ENCODE data around the gene SLX4IP. TPM values are rescaled to one million over a fixed set of nuclear protein-coding genes. Genes with fewer than 3 reads are reported as not detected.

SLX4IP gene
- total RNA-seq, 1 experiment from 2014 or later, result 7.4 TPM

GRCh38 chr20:10581823-10582222, 146.7 kb downstream of the SLX4IP start:
- Mint-ChIP-seq H3K9me3 (no peaks in the 10 kb centered on the region), H3K27ac (no peak overlapping the region), H3K27me3 (ENCODE audit: low read depth) (no peaks in the 10 kb centered on the region), H3K36me3 (no peaks in the 10 kb centered on the region), H3K4me1 (peaks cover 32% of the 10 kb centered on the region), H3K4me3 (no peak overlapping the region)
- no peak for DNase-seq (ENCODE audit: low spot score)
- POLR2A ChIA-PET, result interaction anchor here (1.1 kb wide), 1 partner anchor 17 kb away, joined by 3 read pairs; no protein-coding TSS in a partner anchor
- ATAC-seq, result no peak
- TF ChIP-seq GRHL2 (CRISPR knock-in tag; IDR thresholded peaks at IDR 0.05; ENCODE audit: insufficient replicate concordance, severe bottlenecking) (no peak), E2F4 (CRISPR knock-in tag; IDR thresholded peaks at IDR 0.05; ENCODE audit: borderline replicate concordance, low read depth) (no peak), OVOL2 (CRISPR knock-in tag; IDR thresholded peaks at IDR 0.05; ENCODE audit: borderline replicate concordance) (no peak), ZNF425 (CRISPR knock-in tag; conservative IDR thresholded peaks at IDR 0.05) (no peak), ZBTB43 (CRISPR knock-in tag; IDR thresholded peaks at IDR 0.05) (no peak), CREM (CRISPR knock-in tag; IDR thresholded peaks at IDR 0.05) (no peak), IRF2 (CRISPR knock-in tag; IDR thresholded peaks at IDR 0.05; ENCODE audit: borderline replicate concordance, low read depth) (no peak), ESRRA (CRISPR knock-in tag; IDR thresholded peaks at IDR 0.05; ENCODE audit: borderline replicate concordance) (no peak), ATF6 (CRISPR knock-in tag; IDR thresholded peaks at IDR 0.05) (no peak), TCF7 (CRISPR knock-in tag; IDR thresholded peaks at IDR 0.05; ENCODE audit: low read depth) (no peak), FOXP4 (CRISPR knock-in tag; IDR thresholded peaks at IDR 0.05) (no peak), MAX (CRISPR knock-in tag; IDR thresholded peaks at IDR 0.05) (no peak)
- CTCF ChIA-PET, result interaction anchor here (1.0 to 2.3 kb wide), 4 partner anchors 9 to 624 kb away, joined by 3 to 9 read pairs (median 5); no protein-coding TSS in a partner anchor

- no peaks in the 10 kb centered on the region for H3K36me3 Mint-ChIP-seq
- POLR2A ChIA-PET, result no interaction called here
- H3K4me3 Mint-ChIP-seq, result no peak overlapping the region
- CTCF ChIA-PET, result interaction anchor here (1.3 to 1.7 kb wide), 2 partner anchors 32 to 48 kb away, joined by 4 to 5 read pairs; no protein-coding TSS in a partner anchor
- peaks cover 32% of the 10 kb centered on the region for H3K4me1 Mint-ChIP-seq
- DNase-seq (ENCODE audit: low spot score), result no peak
- H3K27me3 Mint-ChIP-seq (ENCODE audit: low read depth), result no peaks in the 10 kb centered on the region
- H3K9me3 Mint-ChIP-seq, result no peaks in the 10 kb centered on the region
- no peak; the same call in 1 of the 2 replicates for ATAC-seq
- H3K27ac Mint-ChIP-seq, result no peak overlapping the region
- TF ChIP-seq CREB1 (CRISPR knock-in tag; IDR thresholded peaks at IDR 0.05), result no peak
- no peak for TF ChIP-seq ZNF423 (CRISPR knock-in tag; IDR thresholded peaks at IDR 0.05)
- no peak for TF ChIP-seq ZNF219 (CRISPR knock-in tag; IDR thresholded peaks at IDR 0.05; ENCODE audit: borderline replicate concordance)
- TF ChIP-seq MAX (CRISPR knock-in tag; IDR thresholded peaks at IDR 0.05), result no peak
- TF ChIP-seq JAZF1 (CRISPR knock-in tag; IDR thresholded peaks at IDR 0.05), result no peak
- TF ChIP-seq HMGA2 (CRISPR knock-in tag; IDR thresholded peaks at IDR 0.05), result no peak
- no peak for TF ChIP-seq FOXJ3 (CRISPR knock-in tag; IDR thresholded peaks at IDR 0.05; ENCODE audit: borderline replicate concordance)
- no peak for TF ChIP-seq FOXP1 (CRISPR knock-in tag; IDR thresholded peaks at IDR 0.05; ENCODE audit: borderline replicate concordance)
- TF ChIP-seq ESRRA (CRISPR knock-in tag; IDR thresholded peaks at IDR 0.05; ENCODE audit: borderline replicate concordance), result no peak
- TF ChIP-seq ZBTB21 (CRISPR knock-in tag; IDR thresholded peaks at IDR 0.05; ENCODE audit: borderline replicate concordance), result no peak
- no peak for TF ChIP-seq GRHL2 (CRISPR knock-in tag; IDR thresholded peaks at IDR 0.05; ENCODE audit: insufficient replicate concordance, severe bottlenecking)
- no peak for TF ChIP-seq AFF4 (CRISPR knock-in tag; IDR thresholded peaks at IDR 0.05; ENCODE audit: borderline replicate concordance)
Measured at GRCh38 chr20:10584371-10584770, 149.3 kb downstream of the SLX4IP start.

Data from WTC11 (cell line).